GM12874 (cell line): ENCODE results near the gene ABHD12.

Experiments
- CTCF ChIP-seq: IDR thresholded peaks from 2 replicates; pipeline ENCODE4 v1.5.1; 2011; ENCODE audit warnings: low read depth, mild to moderate bottlenecking, control low read depth, low read length, moderate library complexity; ENCODE audit not compliant: insufficient read depth

The ABHD12 gene

GRCh38 chr20:25276533-25277050 is 114.0 kb downstream of the ABHD12 start:
- TF ChIP-seq CTCF: no peak

DNA sequence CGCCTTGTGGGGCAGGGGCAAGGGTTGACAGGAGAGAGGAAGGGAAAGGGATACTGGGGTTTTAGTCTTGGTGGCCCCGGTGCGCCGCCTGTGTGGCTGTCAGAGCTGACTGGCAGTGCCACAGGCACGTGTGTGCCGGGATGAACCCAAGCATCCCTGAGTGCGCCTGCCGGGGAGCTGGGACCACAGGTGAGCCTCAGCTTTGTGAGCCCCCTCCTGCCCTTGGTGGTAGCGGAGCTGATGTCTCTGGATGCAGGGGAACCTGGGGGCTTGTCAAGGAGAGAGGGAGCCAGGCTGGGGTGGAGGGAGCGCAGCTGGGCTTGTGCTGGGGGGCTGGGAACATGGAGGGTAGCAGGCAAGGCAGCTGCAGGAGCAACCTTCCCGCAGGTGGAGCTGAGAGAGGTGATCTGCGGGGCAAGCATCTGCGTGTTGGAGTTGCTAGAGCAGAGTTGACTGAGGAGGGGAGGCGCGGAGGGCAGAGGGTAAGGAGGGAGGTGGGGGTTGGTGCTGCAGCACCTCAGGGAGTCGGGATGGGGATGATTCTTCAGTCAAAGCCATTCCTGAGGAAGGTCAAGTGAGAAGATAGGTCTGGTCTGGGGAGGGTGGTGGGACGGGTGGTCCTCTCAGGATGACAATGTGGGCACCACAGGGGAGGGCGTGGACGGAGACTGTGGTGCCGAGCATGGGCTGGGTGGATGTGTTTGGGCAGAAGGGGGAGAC is 114.7 kb downstream of the ABHD12 start:
- TF ChIP-seq CTCF: no peak

- TF ChIP-seq CTCF: no peak
Observed at GRCh38 chr20:25274891-25275812, 115.5 kb downstream of the ABHD12 start.

DNA sequence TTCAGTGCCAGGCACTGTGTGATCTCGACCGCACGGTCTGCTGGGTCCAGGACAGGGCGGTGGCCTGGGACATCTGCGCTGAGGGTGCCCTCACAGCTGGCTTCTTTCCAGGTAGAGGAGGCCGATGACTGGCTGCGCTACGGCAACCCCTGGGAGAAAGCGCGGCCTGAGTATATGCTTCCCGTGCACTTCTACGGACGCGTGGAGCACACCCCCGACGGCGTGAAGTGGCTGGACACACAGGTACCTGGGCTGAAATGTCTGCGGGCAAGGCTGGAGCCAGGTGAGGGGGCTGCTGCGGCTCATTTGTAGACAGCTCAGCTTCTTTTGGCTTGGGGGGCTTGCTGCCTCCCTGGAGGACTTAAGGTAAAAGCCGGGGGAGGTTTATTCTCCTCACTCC is 116.2 kb downstream of the ABHD12 start:
- no peak for TF ChIP-seq CTCF

- TF ChIP-seq CTCF: no peak
Observed at GRCh38 chr20:25273541-25274358, 116.9 kb downstream of the ABHD12 start.

GRCh38 chr20:25273046-25273445 is 117.6 kb downstream of the ABHD12 start:
- no peak for TF ChIP-seq CTCF
